HepG2 (cell line): ENCODE measurements around the gene CDK2AP2. TPM values are rescaled to one million over a fixed set of nuclear protein-coding genes. Genes with fewer than 3 reads are reported as not detected.

ENCODE experiments used
- ATAC-seq: fragments of 200-7000 bp; cut with Tn5 transposase; 3 replicates; pipeline ENCODE4 v1.9.1; 2020; ENCODE audit warnings: mild to moderate bottlenecking, moderate library complexity
- BruUV-seq: library from RNA; stranded (reverse); fragments of 400-500 nt; replicated peaks from 2 replicates; lab custom pipeline; 2021; lab: Mats Ljungman, UMichigan
- CTCF ChIA-PET: fragments of 300-600 bp; formaldehyde crosslinking; extraction: SDS; loops from one replicate; lab custom pipeline; 2021; ENCODE audit warnings: low total read pairs, inconsistent platforms, low intra/inter-chr PET ratio; lab: Yijun Ruan, JAX
- POLR2A ChIA-PET: fragments of 350-600 bp; sonication (Branson Sonifier 250); formaldehyde crosslinking; loops from one replicate; lab custom pipeline; 2020; ENCODE audit warnings: antibody characterized with exemption, inconsistent platforms; lab: Yijun Ruan, JAX
- DNase-seq: peaks from one replicate; pipeline ENCODE4 v3.0.0-alpha.2; 2015; ENCODE audit warnings: low spot score
- FAIRE-seq: peaks from 3 replicates; lab custom pipeline; 2011; peaks lifted over from hg19 to GRCh38; lab: Jason Lieb, UNC
- H2AFZ ChIP-seq: one replicate; pipeline ENCODE4 v1.6.1; 2011; ENCODE audit warnings: low read length, inconsistent platforms
- H3K27ac ChIP-seq: fragments of 300-600 bp; 3 replicates; pipeline ENCODE4 v1.8.0; 2011; ENCODE audit warnings: mixed run types, mild to moderate bottlenecking, mixed read lengths, low read length, inconsistent platforms; ENCODE audit not compliant: insufficient read depth; ENCODE audit errors: extremely low read length
- H3K27me3 ChIP-seq, 2 experiments: fragments of 200-600 bp in 1 of 2; 2 replicates in 1 of 2; 3 replicates in 1 of 2; pipeline versions ENCODE4 v1.6.0 to v1.8.0; 2011; ENCODE audit warnings: low read length in 2 of 2, mild to moderate bottlenecking in 2 of 2, moderate library complexity in 2 of 2, inconsistent platforms in 1 of 2; ENCODE audit not compliant: insufficient read depth in 2 of 2, control insufficient read depth in 1 of 2
- H3K36me3 ChIP-seq, 2 experiments: fragments of 200-600 bp in 1 of 2; replicated peaks in 1 of 2; 2 replicates in 1 of 2; 3 replicates in 1 of 2; pipeline versions ENCODE4 v1.5.1 to v1.8.0; 2011; ENCODE audit warnings: low read length in 2 of 2, inconsistent platforms in 1 of 2; ENCODE audit not compliant: insufficient read depth in 2 of 2, control insufficient read depth in 1 of 2
- H3K4me1 ChIP-seq: 2 replicates; pipeline ENCODE4 v1.5.1; 2012; ENCODE audit warnings: low read length, inconsistent platforms; ENCODE audit not compliant: insufficient read depth
- H3K4me2 ChIP-seq: 2 replicates; pipeline ENCODE4 v1.6.0; 2011; ENCODE audit warnings: low read depth, low read length, inconsistent platforms
- H3K4me3 ChIP-seq, 3 experiments: fragments of 200-600 bp in 1 of 3; sonication (generic), shearing (Covaris generic) in 1 of 3; replicated peaks in 1 of 3; 2 replicates each; pipeline ENCODE4 v1.5.1; 2011 to 2016; ENCODE audit warnings: low read length in 3 of 3, inconsistent platforms in 2 of 3, low read depth in 2 of 3, mild to moderate bottlenecking in 2 of 3, control low read depth in 1 of 3, mixed read lengths in 1 of 3; ENCODE audit not compliant: insufficient read depth in 1 of 3
- H3K79me2 ChIP-seq: one replicate; pipeline ENCODE4 v1.6.1; 2011; ENCODE audit warnings: low read length, inconsistent platforms; ENCODE audit not compliant: insufficient read depth
- H3K9ac ChIP-seq: 2 replicates; pipeline ENCODE4 v1.6.0; 2011; ENCODE audit warnings: mild to moderate bottlenecking, low read depth, low read length, inconsistent platforms; ENCODE audit not compliant: insufficient read depth
- H3K9me3 ChIP-seq: 2 replicates; pipeline ENCODE4 v1.5.1; 2012; ENCODE audit warnings: mild to moderate bottlenecking, low read length
- H4K20me1 ChIP-seq: 2 replicates; pipeline ENCODE4 v1.6.0; 2011; ENCODE audit warnings: inconsistent platforms, mild to moderate bottlenecking, low read length, moderate library complexity; ENCODE audit not compliant: insufficient read depth
- ARNT2 ChIP-seq: sonication (generic); formaldehyde crosslinking; IDR thresholded peaks from 2 replicates; pipeline ENCODE4 v1.8.0; 2022; ENCODE audit warnings: mild to moderate bottlenecking, low read depth, missing genetic modification reagents, moderate library complexity
- IRF2 ChIP-seq: IDR thresholded peaks from 2 replicates; pipeline ENCODE4 v1.6.1; 2018; ENCODE audit warnings: missing genetic modification reagents, missing compliant biosample characterization
- SOX13 ChIP-seq, 3 experiments: fragments of 450-650 bp in 1 of 3; sonication (generic) in 1 of 3; formaldehyde crosslinking in 1 of 3; IDR thresholded peaks in 2 of 3; conservative IDR thresholded peaks in 1 of 3; 2 replicates each; pipeline versions ENCODE4 v1.5.0 to v1.6.1; 2016 to 2020; ENCODE audit warnings: antibody characterized with exemption in 1 of 3, mild to moderate bottlenecking in 1 of 3, missing compliant biosample characterization in 1 of 3, missing genetic modification reagents in 1 of 3, moderate library complexity in 1 of 3
- WGBS: methylation state at CpG from one replicate; pipeline ENCODE4 v1.1.6; 2017; ENCODE audit warnings: low lambda C conversion rate; 5-methylcytosine and 5-hydroxymethylcytosine counted together
- in situ Hi-C: cut with HindIII; loops from 2 replicates; pipeline ENCODE4 v1.10.0; 2017; ENCODE audit warnings: low pct_unique_long_range_greater_than_20kb; ENCODE audit not compliant: extremely low pct_ligation_motif_present
- intact Hi-C: fragments of 100-400 bp; cut with micrococcal nuclease; formaldehyde crosslinking; loops from one replicate; pipeline ENCODE4 v1.10.0; 2022; ENCODE audit not compliant: unreplicated experiment
- polyA plus RNA-seq, 8 experiments: library from polyadenylated mRNA; depleted of rRNA in 3 of 8; stranded (reverse) in 7 of 8; unstranded in 1 of 8; fragments of >200 nt; fragmentation: Illumina TruSeq in 4 of 8; extraction: Trizol in 4 of 8; gene quantifications; 2 replicates each; pipeline versions ENCODE4 v1.2.1 to v1.2.3, GENCODE V29; 2011 to 2016; ENCODE audit warnings: low read depth in 4 of 8, missing spikeins in 1 of 8, mixed read lengths in 1 of 8; ENCODE audit not compliant: insufficient read depth in 1 of 8
- total RNA-seq, 5 experiments: library from RNA; depleted of rRNA; stranded (reverse); fragments of >200 nt; fragmentation: Illumina TruSeq; extraction: Trizol; gene quantifications; 2 replicates each; pipeline ENCODE4 v1.2.3, GENCODE V29; 2016; ENCODE audit warnings: low read depth in 1 of 5
- TF ChIP-seq, protein P1 (sequence below): sonication (generic); formaldehyde crosslinking; IDR thresholded peaks from 2 replicates; pipeline ENCODE4 v1.5.1; 2020; ENCODE audit warnings: mild to moderate bottlenecking, missing genetic modification reagents, moderate library complexity
- TF ChIP-seq, protein P2 (sequence below): IDR thresholded peaks from 2 replicates; pipeline ENCODE4 v1.6.1; 2016; ENCODE audit warnings: missing compliant biosample characterization, missing genetic modification reagents, borderline replicate concordance

Gene CDK2AP2
- total and polyA plus RNA-seq, 2 of the 13 experiments (the other 11 are each of a cell fraction or from before 2014, with no cell fraction given): 15.0 to 23.2 TPM

DNA sequence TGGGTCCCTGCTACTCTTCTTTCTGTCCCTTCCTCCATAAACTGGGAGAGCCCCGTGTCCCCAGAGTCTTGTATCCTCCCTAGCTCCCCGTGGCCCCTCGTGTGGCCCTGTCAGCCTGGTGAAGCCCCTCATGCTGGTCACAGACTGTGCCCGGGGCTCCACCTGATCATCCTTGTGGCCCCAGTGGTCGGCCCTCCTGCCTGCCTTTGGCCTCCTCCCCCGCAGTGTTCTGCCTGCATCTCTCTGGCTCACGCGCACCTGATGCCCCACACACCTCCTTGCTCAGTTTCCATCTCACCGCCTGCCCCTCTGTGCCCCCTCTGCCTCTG, 16.5 kb upstream of the CDK2AP2 start:
- Histone ChIP-seq H3K9me3 (no peaks in the 10 kb centered on the region), H3K27ac (no peak overlapping the region), H4K20me1 (no peaks in the 10 kb centered on the region), H3K4me1 (no peaks in the 10 kb centered on the region), H3K4me2 (no peak overlapping the region), H3K4me3 (no peak overlapping the region), H3K27me3 (peaks cover 4 to 19% of the 10 kb centered on the region in 2 experiments; a peak in 4 of 5 replicates), H2AFZ (no peak overlapping the region), H3K9ac (no peak overlapping the region), H3K79me2 (no peaks in the 10 kb centered on the region), H3K36me3 (no peaks in the 10 kb centered on the region)
- no peak for DNase-seq
- TF ChIP-seq, protein P1, sequence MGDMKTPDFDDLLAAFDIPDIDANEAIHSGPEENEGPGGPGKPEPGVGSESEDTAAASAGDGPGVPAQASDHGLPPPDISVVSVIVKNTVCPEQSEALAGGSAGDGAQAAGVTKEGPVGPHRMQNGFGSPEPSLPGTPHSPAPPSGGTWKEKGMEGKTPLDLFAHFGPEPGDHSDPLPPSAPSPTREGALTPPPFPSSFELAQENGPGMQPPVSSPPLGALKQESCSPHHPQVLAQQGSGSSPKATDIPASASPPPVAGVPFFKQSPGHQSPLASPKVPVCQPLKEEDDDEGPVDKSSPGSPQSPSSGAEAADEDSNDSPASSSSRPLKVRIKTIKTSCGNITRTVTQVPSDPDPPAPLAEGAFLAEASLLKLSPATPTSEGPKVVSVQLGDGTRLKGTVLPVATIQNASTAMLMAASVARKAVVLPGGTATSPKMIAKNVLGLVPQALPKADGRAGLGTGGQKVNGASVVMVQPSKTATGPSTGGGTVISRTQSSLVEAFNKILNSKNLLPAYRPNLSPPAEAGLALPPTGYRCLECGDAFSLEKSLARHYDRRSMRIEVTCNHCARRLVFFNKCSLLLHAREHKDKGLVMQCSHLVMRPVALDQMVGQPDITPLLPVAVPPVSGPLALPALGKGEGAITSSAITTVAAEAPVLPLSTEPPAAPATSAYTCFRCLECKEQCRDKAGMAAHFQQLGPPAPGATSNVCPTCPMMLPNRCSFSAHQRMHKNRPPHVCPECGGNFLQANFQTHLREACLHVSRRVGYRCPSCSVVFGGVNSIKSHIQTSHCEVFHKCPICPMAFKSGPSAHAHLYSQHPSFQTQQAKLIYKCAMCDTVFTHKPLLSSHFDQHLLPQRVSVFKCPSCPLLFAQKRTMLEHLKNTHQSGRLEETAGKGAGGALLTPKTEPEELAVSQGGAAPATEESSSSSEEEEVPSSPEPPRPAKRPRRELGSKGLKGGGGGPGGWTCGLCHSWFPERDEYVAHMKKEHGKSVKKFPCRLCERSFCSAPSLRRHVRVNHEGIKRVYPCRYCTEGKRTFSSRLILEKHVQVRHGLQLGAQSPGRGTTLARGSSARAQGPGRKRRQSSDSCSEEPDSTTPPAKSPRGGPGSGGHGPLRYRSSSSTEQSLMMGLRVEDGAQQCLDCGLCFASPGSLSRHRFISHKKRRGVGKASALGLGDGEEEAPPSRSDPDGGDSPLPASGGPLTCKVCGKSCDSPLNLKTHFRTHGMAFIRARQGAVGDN: no peak
- no peak for TF ChIP-seq ARNT2 (CRISPR knock-in tag)
- TF ChIP-seq SOX13 (IDR thresholded peaks at IDR 0.05): no peak
- no peak for TF ChIP-seq SOX13 (CRISPR knock-in tag; conservative IDR thresholded peaks at IDR 0.05 in 1 of 2, IDR thresholded peaks at IDR 0.05 in 1 of 2)
- TF ChIP-seq IRF2 (CRISPR knock-in tag): no peak
- TF ChIP-seq, protein P2, sequence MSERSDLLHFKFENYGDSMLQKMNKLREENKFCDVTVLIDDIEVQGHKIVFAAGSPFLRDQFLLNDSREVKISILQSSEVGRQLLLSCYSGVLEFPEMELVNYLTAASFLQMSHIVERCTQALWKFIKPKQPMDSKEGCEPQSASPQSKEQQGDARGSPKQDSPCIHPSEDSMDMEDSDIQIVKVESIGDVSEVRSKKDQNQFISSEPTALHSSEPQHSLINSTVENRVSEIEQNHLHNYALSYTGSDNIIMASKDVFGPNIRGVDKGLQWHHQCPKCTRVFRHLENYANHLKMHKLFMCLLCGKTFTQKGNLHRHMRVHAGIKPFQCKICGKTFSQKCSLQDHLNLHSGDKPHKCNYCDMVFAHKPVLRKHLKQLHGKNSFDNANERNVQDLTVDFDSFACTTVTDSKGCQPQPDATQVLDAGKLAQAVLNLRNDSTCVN (CRISPR knock-in tag): no peak
- in situ Hi-C loops: no loop called here
- ChIA-PET CTCF (no interaction called here), POLR2A (no interaction called here)
- intact Hi-C loops: loop anchor here (10.0 kb wide), 1 partner anchor 560 kb away; no protein-coding TSS in a partner anchor
- no peak for FAIRE-seq
- 60% methylated on average over 5 of the region's 9 CpGs for WGBS
- no TSS peak for BruUV-seq
- ATAC-seq: no peak
